HCT116 (cell line): Measurements from ENCODE around the gene VWA5B1. TPM values are rescaled to one million over a fixed set of nuclear protein-coding genes. Genes with fewer than 3 reads are reported as not detected.

Experiments
- ATAC-seq: fragments of 200-7000 bp; cut with Tn5 transposase; 2 replicates; pipeline ENCODE4 v1.9.1; 2020; ENCODE audit warnings: mild to moderate bottlenecking, moderate library complexity
- BruUV-seq: library from RNA; stranded (reverse); fragments of 400-500 nt; replicated peaks from 2 replicates; lab custom pipeline; 2021; lab: Mats Ljungman, UMichigan
- CTCF ChIA-PET: fragments of 300-600 bp; sonication (Branson Sonifier 250); formaldehyde crosslinking; loops from one replicate; lab custom pipeline; 2021; ENCODE audit warnings: antibody characterized with exemption; lab: Charles Lee
- POLR2A ChIA-PET: fragments of 300-600, 350-600 bp; sonication (Branson Sonifier 250); formaldehyde crosslinking; loops from one replicate; lab custom pipeline; 2021; ENCODE audit warnings: antibody characterized with exemption; lab: Charles Lee
- RAD21 ChIA-PET, 2 experiments: fragments of 300-600 bp; sonication (Branson Sonifier 250); formaldehyde crosslinking; loops; one replicate each; lab custom pipeline; 2023; ENCODE audit warnings: low total read pairs in 2 of 2; ENCODE audit not compliant: uncharacterized antibody in 2 of 2, unreplicated experiment in 2 of 2, low non-redundant PET in 1 of 2; lab: Charles Lee
- DNase-seq: peaks from one replicate; pipeline ENCODE4 v3.0.0-alpha.2; 2010; ENCODE audit warnings: low read depth, low spot score
- H2AFZ ChIP-seq: fragments of 200-600 bp; shearing (Covaris generic), sonication (generic); 2 replicates; pipeline ENCODE4 v1.6.1; 2017; ENCODE audit warnings: low read depth, mixed run types, mixed read lengths, antibody characterized with exemption, low read length; ENCODE audit not compliant: poor library complexity, severe bottlenecking
- H3K27ac ChIP-seq: 2 replicates; pipeline ENCODE4 v1.5.1; 2012; ENCODE audit warnings: low read depth, low read length
- H3K27me3 ChIP-seq: fragments of 200-600 bp; sonication (generic); 2 replicates; pipeline ENCODE4 v1.6.1; 2016; ENCODE audit warnings: mixed run types, low read length, mixed read lengths; ENCODE audit not compliant: insufficient read depth
- H3K36me3 ChIP-seq, 2 experiments: fragments of 200-500 bp in 1 of 2; fragments of 200-600 bp in 1 of 2; sonication (Bioruptor generic) in 1 of 2; sonication (generic) in 1 of 2; 2 replicates each; pipeline versions ENCODE4 v1.5.1 to v1.6.1; 2014 to 2016; ENCODE audit warnings: low read length in 2 of 2, inconsistent platforms in 1 of 2, mixed read lengths in 1 of 2, mixed run types in 1 of 2; ENCODE audit not compliant: insufficient read depth in 2 of 2, control insufficient read depth in 1 of 2
- H3K4me1 ChIP-seq, 2 experiments: fragments of 200-600 bp in 1 of 2; sonication (generic) in 1 of 2; 2 replicates each; pipeline versions ENCODE4 v1.5.1 to v1.6.1; 2012 to 2017; ENCODE audit warnings: low read length in 2 of 2, inconsistent platforms in 1 of 2, mild to moderate bottlenecking in 1 of 2, mixed read lengths in 1 of 2, mixed run types in 1 of 2, moderate library complexity in 1 of 2; ENCODE audit not compliant: insufficient read depth in 2 of 2, control insufficient read depth in 1 of 2
- H3K4me2 ChIP-seq: fragments of 200-600 bp; sonication (generic); 2 replicates; pipeline ENCODE4 v1.6.1; 2017; ENCODE audit warnings: mixed run types, low read length, mixed read lengths
- H3K4me3 ChIP-seq, 2 experiments: fragments of 200-600 bp in 1 of 2; sonication (generic) in 1 of 2; replicated peaks in 1 of 2; 2 replicates each; pipeline ENCODE4 v1.5.1; 2011 to 2016; ENCODE audit warnings: low read length in 2 of 2, control low read depth in 1 of 2, low read depth in 1 of 2, mild to moderate bottlenecking in 1 of 2, mixed read lengths in 1 of 2, mixed run types in 1 of 2
- H3K79me2 ChIP-seq: fragments of 200-600 bp; sonication (generic); 2 replicates; pipeline ENCODE4 v1.6.1; 2017; ENCODE audit warnings: mild to moderate bottlenecking, mixed run types, low read length, moderate library complexity, mixed read lengths; ENCODE audit not compliant: insufficient read depth
- H3K9ac ChIP-seq: fragments of 200-600 bp; sonication (generic); 2 replicates; pipeline ENCODE4 v1.6.1; 2016; ENCODE audit warnings: low read length, mixed read lengths
- H3K9me2 ChIP-seq: fragments of 200-600 bp; sonication (generic), shearing (Covaris generic); 2 replicates; pipeline ENCODE4 v1.6.1; 2017; ENCODE audit warnings: mixed run types, mild to moderate bottlenecking, moderate library complexity; ENCODE audit not compliant: insufficient read depth
- H3K9me3 ChIP-seq, 2 experiments: fragments of 200-500 bp in 1 of 2; fragments of 200-600 bp in 1 of 2; sonication (Bioruptor generic) in 1 of 2; sonication (generic) in 1 of 2; 2 replicates each; pipeline ENCODE4 v1.6.1; 2014 to 2017; ENCODE audit warnings: low read length in 2 of 2, mixed read lengths in 2 of 2, inconsistent platforms in 1 of 2, low read depth in 1 of 2, mild to moderate bottlenecking in 1 of 2, mixed run types in 1 of 2, moderate library complexity in 1 of 2; ENCODE audit not compliant: control insufficient read depth in 1 of 2, insufficient read depth in 1 of 2
- H4K20me1 ChIP-seq: fragments of 200-600 bp; sonication (generic), shearing (Covaris generic); 2 replicates; pipeline ENCODE4 v1.6.1; 2017; ENCODE audit warnings: mixed run types, mild to moderate bottlenecking, moderate library complexity; ENCODE audit not compliant: insufficient read depth
- CBX3 ChIP-seq: IDR thresholded peaks from 2 replicates; pipeline ENCODE4 v1.6.1; 2012; ENCODE audit warnings: low read depth
- CEBPB ChIP-seq: IDR thresholded peaks from 2 replicates; pipeline ENCODE4 v1.6.1; 2012; ENCODE audit warnings: low read depth
- EGR1 ChIP-seq: IDR thresholded peaks from 2 replicates; pipeline ENCODE4 v1.6.1; 2012; ENCODE audit warnings: low read depth
- ELF1 ChIP-seq: IDR thresholded peaks from 2 replicates; pipeline ENCODE4 v1.6.1; 2012; ENCODE audit warnings: low read depth, borderline replicate concordance
- EZH2 ChIP-seq: fragments of 200-600 bp; sonication (generic); IDR thresholded peaks from 2 replicates; pipeline ENCODE4 v1.6.1; 2017; ENCODE audit warnings: antibody characterized with exemption, mixed run types
- EZH2phosphoT487 ChIP-seq: fragments of 200-600 bp; IDR thresholded peaks from 2 replicates; pipeline ENCODE4 v1.6.1; 2018; ENCODE audit warnings: antibody characterized with exemption, borderline replicate concordance
- FOSL1 ChIP-seq: IDR thresholded peaks from 2 replicates; pipeline ENCODE4 v1.6.1; 2012; ENCODE audit warnings: low read depth
- JUND ChIP-seq: IDR thresholded peaks from 2 replicates; pipeline ENCODE4 v1.6.1; 2012
- POLR2A ChIP-seq: IDR thresholded peaks from 2 replicates; pipeline ENCODE4 v1.7.0; 2011; ENCODE audit warnings: borderline replicate concordance; ENCODE audit not compliant: insufficient read depth, insufficient read length; ENCODE audit errors: extremely low read depth
- RAD21 ChIP-seq: IDR thresholded peaks from 2 replicates; pipeline ENCODE4 v1.6.1; 2012; ENCODE audit warnings: low read depth, mild to moderate bottlenecking
- SIN3A ChIP-seq: IDR thresholded peaks from 2 replicates; pipeline ENCODE4 v1.6.1; 2012; ENCODE audit warnings: low read depth
- SP1 ChIP-seq: IDR thresholded peaks from 2 replicates; pipeline ENCODE4 v1.6.1; 2012; ENCODE audit warnings: low read depth
- SRF ChIP-seq: IDR thresholded peaks from 2 replicates; pipeline ENCODE4 v1.6.1; 2012; ENCODE audit warnings: low read depth
- TCF7L2 ChIP-seq: IDR thresholded peaks from 2 replicates; pipeline ENCODE4 v1.7.0; 2011; ENCODE audit warnings: borderline replicate concordance, inconsistent platforms; ENCODE audit not compliant: insufficient read depth, insufficient read length; ENCODE audit errors: extremely low read depth
- ZNF274 ChIP-seq: fragments of 200-500 bp; sonication (Bioruptor generic); IDR thresholded peaks from 2 replicates; pipeline ENCODE4 v1.6.1; 2014; ENCODE audit warnings: mild to moderate bottlenecking, low read depth, low read length, inconsistent platforms
- intact Hi-C: fragments of 100-400 bp; cut with micrococcal nuclease; formaldehyde crosslinking; loops from 2 replicates; pipeline ENCODE4 v1.10.0; 2022
- total RNA-seq: library from RNA; stranded (reverse); gene quantifications from one replicate; pipeline ENCODE4 v1.2.1, GENCODE V29; 2021; ENCODE audit not compliant: unreplicated experiment
- TF ChIP-seq, protein P1 (sequence below): IDR thresholded peaks from 2 replicates; pipeline ENCODE4 v1.6.1; 2012; ENCODE audit warnings: low read depth
- TF ChIP-seq, protein P2 (sequence below): IDR thresholded peaks from 2 replicates; pipeline ENCODE4 v1.6.1; 2012
- TF ChIP-seq, protein P3 (sequence below): IDR thresholded peaks from 2 replicates; pipeline ENCODE4 v1.6.1; 2011; ENCODE audit warnings: mild to moderate bottlenecking, low read length, moderate library complexity; ENCODE audit not compliant: insufficient replicate concordance; ENCODE audit errors: extremely low read depth
- TF ChIP-seq, protein P4 (sequence below), 3 experiments: fragments of 200-600 bp in 1 of 3; sonication (generic) in 1 of 3; IDR thresholded peaks in 2 of 3; conservative IDR thresholded peaks in 1 of 3; 2 replicates each; pipeline ENCODE4 v1.5.1; 2012 to 2017; ENCODE audit warnings: low read depth in 2 of 3, low read length in 2 of 3, antibody characterized with exemption in 1 of 3, borderline replicate concordance in 1 of 3, control low read depth in 1 of 3, mild to moderate bottlenecking in 1 of 3, mixed read lengths in 1 of 3, mixed run types in 1 of 3, moderate library complexity in 1 of 3; ENCODE audit not compliant: insufficient read depth in 1 of 3

The VWA5B1 gene
- total RNA-seq, 1 experiment from 2014 or later, result not detected

DNA sequence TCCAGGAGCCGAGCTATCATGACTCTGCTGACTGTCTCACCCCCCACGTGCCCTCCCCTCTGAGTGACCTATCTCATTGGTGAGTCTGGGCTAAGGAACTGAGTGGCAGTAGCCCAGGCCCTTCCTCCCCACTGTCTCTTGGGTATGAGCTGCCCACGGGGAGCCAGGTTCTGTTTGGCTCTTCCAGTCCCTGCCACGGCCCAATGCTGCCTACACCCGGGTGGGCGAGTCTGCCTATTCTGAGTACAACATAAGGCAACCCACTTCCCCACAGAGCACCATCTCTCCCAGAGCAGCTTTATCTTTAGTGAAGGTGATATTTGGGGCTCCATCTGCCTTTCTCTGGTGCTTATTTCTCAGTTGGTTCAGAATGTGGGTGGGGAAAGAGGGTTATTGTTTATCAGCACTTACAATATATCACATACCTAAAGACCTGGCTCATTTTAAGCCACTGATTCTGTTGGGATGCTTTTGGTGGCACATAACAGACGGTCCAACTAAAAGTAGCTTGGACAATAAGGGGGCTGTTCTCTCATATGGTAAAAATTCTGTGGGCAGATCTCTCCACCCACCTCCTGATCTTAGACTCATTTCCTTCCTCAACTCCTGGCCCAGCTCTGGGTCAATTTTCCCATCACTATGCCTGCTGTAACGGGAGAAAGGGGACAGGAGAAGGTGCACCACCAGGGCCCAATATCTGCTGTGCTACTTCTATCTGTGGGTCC, 27.7 kb upstream of the VWA5B1 start:
- H3K9ac ChIP-seq, result no peak overlapping the region
- H4K20me1 ChIP-seq, result no peaks in the 10 kb centered on the region
- H3K27me3 ChIP-seq, result no peaks in the 10 kb centered on the region; the same call in 1 of the 2 replicates
- H3K4me3 ChIP-seq, result no peak overlapping the region
- intact Hi-C loops, result no loop called here
- TF ChIP-seq FOSL1 (no peak), TCF7L2 (no peak), ELF1 (no peak), SIN3A (no peak), EGR1 (no peak), POLR2A (no peak), RAD21 (no peak), CEBPB (no peak), CBX3 (no peak), SRF (no peak), EZH2phosphoT487 (no peak), JUND (no peak), ZNF274 (no peak), EZH2 (no peak), SP1 (no peak)
- TF ChIP-seq, protein P1, sequence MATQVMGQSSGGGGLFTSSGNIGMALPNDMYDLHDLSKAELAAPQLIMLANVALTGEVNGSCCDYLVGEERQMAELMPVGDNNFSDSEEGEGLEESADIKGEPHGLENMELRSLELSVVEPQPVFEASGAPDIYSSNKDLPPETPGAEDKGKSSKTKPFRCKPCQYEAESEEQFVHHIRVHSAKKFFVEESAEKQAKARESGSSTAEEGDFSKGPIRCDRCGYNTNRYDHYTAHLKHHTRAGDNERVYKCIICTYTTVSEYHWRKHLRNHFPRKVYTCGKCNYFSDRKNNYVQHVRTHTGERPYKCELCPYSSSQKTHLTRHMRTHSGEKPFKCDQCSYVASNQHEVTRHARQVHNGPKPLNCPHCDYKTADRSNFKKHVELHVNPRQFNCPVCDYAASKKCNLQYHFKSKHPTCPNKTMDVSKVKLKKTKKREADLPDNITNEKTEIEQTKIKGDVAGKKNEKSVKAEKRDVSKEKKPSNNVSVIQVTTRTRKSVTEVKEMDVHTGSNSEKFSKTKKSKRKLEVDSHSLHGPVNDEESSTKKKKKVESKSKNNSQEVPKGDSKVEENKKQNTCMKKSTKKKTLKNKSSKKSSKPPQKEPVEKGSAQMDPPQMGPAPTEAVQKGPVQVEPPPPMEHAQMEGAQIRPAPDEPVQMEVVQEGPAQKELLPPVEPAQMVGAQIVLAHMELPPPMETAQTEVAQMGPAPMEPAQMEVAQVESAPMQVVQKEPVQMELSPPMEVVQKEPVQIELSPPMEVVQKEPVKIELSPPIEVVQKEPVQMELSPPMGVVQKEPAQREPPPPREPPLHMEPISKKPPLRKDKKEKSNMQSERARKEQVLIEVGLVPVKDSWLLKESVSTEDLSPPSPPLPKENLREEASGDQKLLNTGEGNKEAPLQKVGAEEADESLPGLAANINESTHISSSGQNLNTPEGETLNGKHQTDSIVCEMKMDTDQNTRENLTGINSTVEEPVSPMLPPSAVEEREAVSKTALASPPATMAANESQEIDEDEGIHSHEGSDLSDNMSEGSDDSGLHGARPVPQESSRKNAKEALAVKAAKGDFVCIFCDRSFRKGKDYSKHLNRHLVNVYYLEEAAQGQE, result no peak
- TF ChIP-seq, protein P2, sequence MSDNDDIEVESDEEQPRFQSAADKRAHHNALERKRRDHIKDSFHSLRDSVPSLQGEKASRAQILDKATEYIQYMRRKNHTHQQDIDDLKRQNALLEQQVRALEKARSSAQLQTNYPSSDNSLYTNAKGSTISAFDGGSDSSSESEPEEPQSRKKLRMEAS, result no peak
- TF ChIP-seq, protein P3, sequence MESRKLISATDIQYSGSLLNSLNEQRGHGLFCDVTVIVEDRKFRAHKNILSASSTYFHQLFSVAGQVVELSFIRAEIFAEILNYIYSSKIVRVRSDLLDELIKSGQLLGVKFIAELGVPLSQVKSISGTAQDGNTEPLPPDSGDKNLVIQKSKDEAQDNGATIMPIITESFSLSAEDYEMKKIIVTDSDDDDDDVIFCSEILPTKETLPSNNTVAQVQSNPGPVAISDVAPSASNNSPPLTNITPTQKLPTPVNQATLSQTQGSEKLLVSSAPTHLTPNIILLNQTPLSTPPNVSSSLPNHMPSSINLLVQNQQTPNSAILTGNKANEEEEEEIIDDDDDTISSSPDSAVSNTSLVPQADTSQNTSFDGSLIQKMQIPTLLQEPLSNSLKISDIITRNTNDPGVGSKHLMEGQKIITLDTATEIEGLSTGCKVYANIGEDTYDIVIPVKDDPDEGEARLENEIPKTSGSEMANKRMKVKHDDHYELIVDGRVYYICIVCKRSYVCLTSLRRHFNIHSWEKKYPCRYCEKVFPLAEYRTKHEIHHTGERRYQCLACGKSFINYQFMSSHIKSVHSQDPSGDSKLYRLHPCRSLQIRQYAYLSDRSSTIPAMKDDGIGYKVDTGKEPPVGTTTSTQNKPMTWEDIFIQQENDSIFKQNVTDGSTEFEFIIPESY, result no peak
- TF ChIP-seq, protein P4, sequence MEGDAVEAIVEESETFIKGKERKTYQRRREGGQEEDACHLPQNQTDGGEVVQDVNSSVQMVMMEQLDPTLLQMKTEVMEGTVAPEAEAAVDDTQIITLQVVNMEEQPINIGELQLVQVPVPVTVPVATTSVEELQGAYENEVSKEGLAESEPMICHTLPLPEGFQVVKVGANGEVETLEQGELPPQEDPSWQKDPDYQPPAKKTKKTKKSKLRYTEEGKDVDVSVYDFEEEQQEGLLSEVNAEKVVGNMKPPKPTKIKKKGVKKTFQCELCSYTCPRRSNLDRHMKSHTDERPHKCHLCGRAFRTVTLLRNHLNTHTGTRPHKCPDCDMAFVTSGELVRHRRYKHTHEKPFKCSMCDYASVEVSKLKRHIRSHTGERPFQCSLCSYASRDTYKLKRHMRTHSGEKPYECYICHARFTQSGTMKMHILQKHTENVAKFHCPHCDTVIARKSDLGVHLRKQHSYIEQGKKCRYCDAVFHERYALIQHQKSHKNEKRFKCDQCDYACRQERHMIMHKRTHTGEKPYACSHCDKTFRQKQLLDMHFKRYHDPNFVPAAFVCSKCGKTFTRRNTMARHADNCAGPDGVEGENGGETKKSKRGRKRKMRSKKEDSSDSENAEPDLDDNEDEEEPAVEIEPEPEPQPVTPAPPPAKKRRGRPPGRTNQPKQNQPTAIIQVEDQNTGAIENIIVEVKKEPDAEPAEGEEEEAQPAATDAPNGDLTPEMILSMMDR (IDR thresholded peaks at IDR 0.05 in 2 of 3, conservative IDR thresholded peaks at IDR 0.05 in 1 of 3; ENCODE audit: borderline replicate concordance in 1 of 3, insufficient read depth in 1 of 3, low read depth in 2 of 3, low read length in 2 of 3), result no peak
- ChIA-PET CTCF (no interaction called here), RAD21 (no interaction called here), POLR2A (no interaction called here)
- no peaks in the 10 kb centered on the region for H3K9me3 ChIP-seq
- H3K4me2 ChIP-seq, result no peak overlapping the region
- no TSS peak for BruUV-seq
- ATAC-seq, result no peak
- no peaks in the 10 kb centered on the region for H3K9me2 ChIP-seq
- no peaks in the 10 kb centered on the region for H3K36me3 ChIP-seq
- H3K27ac ChIP-seq, result no peak overlapping the region
- peaks cover 0 to 14% of the 10 kb centered on the region in 2 experiments; a peak in 2 of 4 replicates for H3K4me1 ChIP-seq
- no peak overlapping the region for H2AFZ ChIP-seq
- DNase-seq, result no peak
- no peaks in the 10 kb centered on the region for H3K79me2 ChIP-seq
